Measurements from ENCODE around the gene NCKAP5. TPM values are rescaled to one million over a fixed set of nuclear protein-coding genes. Genes with fewer than 3 reads are reported as not detected.

NCKAP5 gene
- total and polyA plus RNA-seq, 9 of the 15 experiments (the other 6 are each of a cell fraction or from before 2014, with no cell fraction given): not detected

GRCh38 chr2:132730611-132731010 lies 837.7 kb downstream of the NCKAP5 start (continued):
- TF ChIP-seq UBTF (IDR thresholded peaks at IDR 0.05; ENCODE audit: borderline replicate concordance in 1 of 2, low read depth in 2 of 2, low read length in 2 of 2): no peak
- no peak for TF ChIP-seq MXI1 (IDR thresholded peaks at IDR 0.05; ENCODE audit: low read depth, low read length)
- TF ChIP-seq SIN3A (IDR thresholded peaks at IDR 0.05; ENCODE audit: borderline replicate concordance in 2 of 2, control insufficient read depth in 1 of 2, low read depth in 2 of 2, low read length in 2 of 2): no peak

- ChIA-PET CTCF (ENCODE audit: low intra/inter-chr PET ratio) (no interaction called here), POLR2A (no interaction called here)
- H3K4me3 ChIP-seq: no peak overlapping the region
- no peaks in the 10 kb centered on the region for H3K36me3 ChIP-seq (ENCODE audit: control insufficient read depth, insufficient read depth, low read length)
- H3K79me2 ChIP-seq (ENCODE audit: control insufficient read depth, insufficient read depth, low read length): no peaks in the 10 kb centered on the region
- ATAC-seq (no peak), DNase-seq (ENCODE audit: extremely low read depth in 1 of 4, low spot score in 3 of 4) (no peak), FAIRE-seq (no peak)
- intact Hi-C loops (cut with micrococcal nuclease) (no loop called here), in situ Hi-C loops (cut with MboI) (no loop called here)
- no peaks in the 10 kb centered on the region; a peak in 1 of 5 replicates for H3K27me3 ChIP-seq (ENCODE audit: control insufficient read depth in 2 of 2, insufficient read depth in 2 of 2, low read length in 2 of 2)
- no peak overlapping the region for H3K27ac ChIP-seq (ENCODE audit: extremely low read depth, low read depth, low read length)
- no peaks in the 10 kb centered on the region for H4K20me1 ChIP-seq (replicated peaks; ENCODE audit: control insufficient read depth, insufficient read depth, low read length)
- no TSS peak for BruUV-seq (replicated peaks)
- H3K4me2 ChIP-seq (ENCODE audit: insufficient read depth, low read length): no peak overlapping the region
- no peak overlapping the region for H3K9ac ChIP-seq (ENCODE audit: insufficient read depth in 1 of 2, low read depth in 2 of 2, low read length in 2 of 2)
- H3K4me1 ChIP-seq (replicated peaks in 1 of 2; ENCODE audit: control insufficient read depth in 2 of 2, insufficient read depth in 2 of 2, low read length in 2 of 2): no peaks in the 10 kb centered on the region
- no peaks in the 10 kb centered on the region for H3K9me3 ChIP-seq (replicated peaks; ENCODE audit: control insufficient read depth, insufficient read depth, low read depth, low read length)
- H2AFZ ChIP-seq (ENCODE audit: low read depth, low read length): no peak overlapping the region
- no peak for TF ChIP-seq RNF219 (CRISPR knock-in tag; IDR thresholded peaks at IDR 0.05)
- TF ChIP-seq ILK (tag; IDR thresholded peaks at IDR 0.05; ENCODE audit: borderline replicate concordance, low read depth): no peak
- no peak for TF ChIP-seq ZNF507 (tag; conservative IDR thresholded peaks at IDR 0.05)
- TF ChIP-seq CEBPZ (IDR thresholded peaks at IDR 0.05; ENCODE audit: borderline replicate concordance, low read depth, low read length): no peak
- TF ChIP-seq SMARCA4 (IDR thresholded peaks at IDR 0.05): no peak
- no peaks in the 10 kb centered on the region for H3K9me1 ChIP-seq (ENCODE audit: control insufficient read depth, insufficient read depth, low read length)
These were observed 838.7 kb downstream of the NCKAP5 start for GRCh38 chr2:132729522-132729921.

Data from K562 (cell line).